ENCODE measurements around the gene FERMT1.

GRCh38 chr20:6060213-6060612, 62.6 kb downstream of the FERMT1 start:
- TF ChIP-seq POLR2AphosphoS5 (IDR thresholded peaks at IDR 0.05; ENCODE audit: low read depth) (no peak), REST (IDR thresholded peaks at IDR 0.05; ENCODE audit: insufficient replicate concordance, low read depth) (no peak)
- TF ChIP-seq, protein P1, sequence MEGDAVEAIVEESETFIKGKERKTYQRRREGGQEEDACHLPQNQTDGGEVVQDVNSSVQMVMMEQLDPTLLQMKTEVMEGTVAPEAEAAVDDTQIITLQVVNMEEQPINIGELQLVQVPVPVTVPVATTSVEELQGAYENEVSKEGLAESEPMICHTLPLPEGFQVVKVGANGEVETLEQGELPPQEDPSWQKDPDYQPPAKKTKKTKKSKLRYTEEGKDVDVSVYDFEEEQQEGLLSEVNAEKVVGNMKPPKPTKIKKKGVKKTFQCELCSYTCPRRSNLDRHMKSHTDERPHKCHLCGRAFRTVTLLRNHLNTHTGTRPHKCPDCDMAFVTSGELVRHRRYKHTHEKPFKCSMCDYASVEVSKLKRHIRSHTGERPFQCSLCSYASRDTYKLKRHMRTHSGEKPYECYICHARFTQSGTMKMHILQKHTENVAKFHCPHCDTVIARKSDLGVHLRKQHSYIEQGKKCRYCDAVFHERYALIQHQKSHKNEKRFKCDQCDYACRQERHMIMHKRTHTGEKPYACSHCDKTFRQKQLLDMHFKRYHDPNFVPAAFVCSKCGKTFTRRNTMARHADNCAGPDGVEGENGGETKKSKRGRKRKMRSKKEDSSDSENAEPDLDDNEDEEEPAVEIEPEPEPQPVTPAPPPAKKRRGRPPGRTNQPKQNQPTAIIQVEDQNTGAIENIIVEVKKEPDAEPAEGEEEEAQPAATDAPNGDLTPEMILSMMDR (IDR thresholded peaks at IDR 0.05; ENCODE audit: insufficient read depth, low read length), result no peak

Measured in HL-60 (cell line).